Superior temporal gyrus (tissue), 1 donor: ENCODE measurements around the gene LAMP2.

Experiments used
- DNase-seq: peaks from one replicate; pipeline ENCODE4 v3.0.0-alpha.2; 2016; ENCODE audit errors: extremely low spot score

The LAMP2 gene

GRCh38 chrX:120456973-120457372, 12.1 kb downstream of the LAMP2 start:
- DNase-seq: no peak

GRCh38 chrX:120453985-120454384, 15.1 kb downstream of the LAMP2 start:
- no peak for DNase-seq

GRCh38 chrX:120452131-120452530, 17.0 kb downstream of the LAMP2 start:
- DNase-seq: peak; percentile 61

- no peak for DNase-seq
These were observed 18.9 kb downstream of the LAMP2 start for GRCh38 chrX:120450163-120450562.

GRCh38 chrX:120446498-120446897, 22.6 kb downstream of the LAMP2 start:
- peak; percentile 60 for DNase-seq

GRCh38 chrX:120439921-120440320, 29.2 kb downstream of the LAMP2 start:
- no peak for DNase-seq

- DNase-seq: no peak
These were observed 39.1 kb downstream of the LAMP2 start for GRCh38 chrX:120429776-120430540.

- DNase-seq: no peak
These were observed 40.8 kb downstream of the LAMP2 start for GRCh38 chrX:120428309-120428708.

GRCh38 chrX:120426599-120426998, 42.5 kb downstream of the LAMP2 start:
- DNase-seq: no peak

- DNase-seq: no peak
These were observed 49.6 kb downstream of the LAMP2 start for GRCh38 chrX:120419463-120419862.

GRCh38 chrX:120408168-120408567, 60.9 kb downstream of the LAMP2 start:
- no peak for DNase-seq

- no peak for DNase-seq
These were observed 62.5 kb downstream of the LAMP2 start for GRCh38 chrX:120406638-120407037.

GRCh38 chrX:120402369-120402768, 66.7 kb downstream of the LAMP2 start:
- no peak for DNase-seq

GRCh38 chrX:120401301-120401700, 67.8 kb downstream of the LAMP2 start:
- no peak for DNase-seq

GRCh38 chrX:120380699-120381098, 88.4 kb downstream of the LAMP2 start:
- DNase-seq: no peak

GRCh38 chrX:120379937-120380681, 89.0 kb downstream of the LAMP2 start:
- DNase-seq: no peak

- DNase-seq: no peak
These were observed 90.5 kb downstream of the LAMP2 start for GRCh38 chrX:120378570-120378969.
